ENCODE measurements around the gene CDH23. TPM values are rescaled to one million over a fixed set of nuclear protein-coding genes. Genes with fewer than 3 reads are reported as not detected.

The CDH23 gene
- total and polyA plus RNA-seq, 9 of the 15 experiments (the other 6 are each of a cell fraction or from before 2014, with no cell fraction given), result 0.18 to 1.2 (median 0.47) TPM

DNA sequence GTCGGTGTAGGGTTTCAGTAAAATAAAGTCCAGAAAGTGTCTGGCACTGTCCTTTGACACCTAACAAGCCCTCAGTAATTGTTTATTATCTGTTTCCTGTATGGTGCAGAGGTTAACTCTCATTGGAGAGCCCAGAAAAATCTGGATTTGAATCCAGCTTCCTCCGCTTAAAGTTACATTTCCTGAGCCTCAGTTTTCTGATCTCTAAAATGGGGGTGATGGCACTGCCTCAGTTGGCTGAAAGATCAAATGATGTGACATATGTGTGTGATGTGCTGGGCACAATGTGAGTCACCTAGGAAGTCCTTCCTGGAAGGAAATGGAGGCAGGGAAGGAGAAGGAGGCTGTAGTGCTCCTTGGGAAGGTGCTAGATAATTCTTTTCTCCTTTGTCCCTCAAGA, 14.7 kb upstream of the CDH23 start:
- H3K4me2 ChIP-seq (ENCODE audit: insufficient read depth, low read length), result no peak overlapping the region
- peaks cover 8 to 19% of the 10 kb centered on the region in 2 experiments for H3K4me1 ChIP-seq (replicated peaks in 1 of 2; ENCODE audit: control insufficient read depth in 2 of 2, insufficient read depth in 2 of 2, low read length in 2 of 2)
- DNase-seq (ENCODE audit: extremely low read depth in 1 of 4, low spot score in 3 of 4), result no peak
- intact Hi-C loops (cut with micrococcal nuclease) (loop anchor here (5.0 kb wide), 2 partner anchors 315 to 515 kb away; no protein-coding TSS in a partner anchor), in situ Hi-C loops (cut with MboI) (loop anchor here (10.0 kb wide), 2 partner anchors 323 to 433 kb away; no protein-coding TSS in a partner anchor)
- H3K79me2 ChIP-seq (ENCODE audit: control insufficient read depth, insufficient read depth, low read length), result no peaks in the 10 kb centered on the region
- H3K4me3 ChIP-seq, result no peak overlapping the region
- no peaks in the 10 kb centered on the region for H4K20me1 ChIP-seq (replicated peaks; ENCODE audit: control insufficient read depth, insufficient read depth, low read length)
- H3K9me1 ChIP-seq (ENCODE audit: control insufficient read depth, insufficient read depth, low read length), result no peaks in the 10 kb centered on the region
- no peak overlapping the region for H3K9ac ChIP-seq (ENCODE audit: insufficient read depth in 1 of 2, low read depth in 2 of 2, low read length in 2 of 2)
- no peak for ATAC-seq
- 25% methylated on average over 2 of the region's 2 CpGs for WGBS (ENCODE audit: insufficient coverage, low coverage, missing lambda C conversion rate)
- no TSS peak for BruUV-seq (replicated peaks)
- no peaks in the 10 kb centered on the region for H3K9me3 ChIP-seq (replicated peaks; ENCODE audit: control insufficient read depth, insufficient read depth, low read depth, low read length)
- H3K27me3 ChIP-seq (ENCODE audit: control insufficient read depth in 2 of 2, insufficient read depth in 2 of 2, low read length in 2 of 2), result no peaks in the 10 kb centered on the region
- no peak overlapping the region for H2AFZ ChIP-seq (ENCODE audit: low read depth, low read length)
- no peaks in the 10 kb centered on the region for H3K36me3 ChIP-seq (ENCODE audit: control insufficient read depth, insufficient read depth, low read length)
- FAIRE-seq, result no peak
- ChIA-PET CTCF (ENCODE audit: low intra/inter-chr PET ratio) (no interaction called here), POLR2A (interaction anchor here (1.0 to 1.5 kb wide), 4 partner anchors 9 to 18 kb away, joined by 3 to 5 read pairs (median 4); no protein-coding TSS in a partner anchor)
- H3K27ac ChIP-seq (ENCODE audit: extremely low read depth, low read depth, low read length), result no peak overlapping the region
- TF ChIP-seq NCOA1 (IDR thresholded peaks at IDR 0.05; ENCODE audit: low read depth) (no peak), CHD4 (IDR thresholded peaks at IDR 0.05; ENCODE audit: insufficient read depth, insufficient replicate concordance, low read depth, low read length, poor library complexity, severe bottlenecking) (peak; percentile 66), KLF10 (CRISPR knock-in tag; IDR thresholded peaks at IDR 0.05) (no peak), ZNF583 (CRISPR knock-in tag; IDR thresholded peaks at IDR 0.05) (no peak), JUN (IDR thresholded peaks at IDR 0.05; ENCODE audit: borderline replicate concordance, low read depth, low read length) (no peak), JUN (CRISPR knock-in tag; IDR thresholded peaks at IDR 0.05; ENCODE audit: borderline replicate concordance) (no peak), FOXA3 (CRISPR knock-in tag; conservative IDR thresholded peaks at IDR 0.05 in 1 of 2, IDR thresholded peaks at IDR 0.05 in 1 of 2) (no peak), SLC30A9 (CRISPR knock-in tag; IDR thresholded peaks at IDR 0.05) (no peak), ZFP30 (CRISPR knock-in tag; IDR thresholded peaks at IDR 0.05; ENCODE audit: borderline replicate concordance) (no peak), MAFG (tag; conservative IDR thresholded peaks at IDR 0.05) (no peak), GABPB1 (CRISPR knock-in tag; IDR thresholded peaks at IDR 0.05) (no peak), ZNF217 (CRISPR knock-in tag; IDR thresholded peaks at IDR 0.05) (no peak), GTF2E2 (tag; IDR thresholded peaks at IDR 0.05) (no peak), CBFA2T3 (IDR thresholded peaks at IDR 0.05) (no peak), KDM1A (IDR thresholded peaks at IDR 0.05) (peak in 1 of 2 experiments; percentile 43; a peak in 3 of 4 replicates), RBM25 (IDR thresholded peaks at IDR 0.05; ENCODE audit: low read depth, low read length, severe bottlenecking) (peak; percentile 71), ETS1 (conservative IDR thresholded peaks at IDR 0.05; ENCODE audit: control insufficient read depth, low read depth, low read length) (no peak), ZHX1 (conservative IDR thresholded peaks at IDR 0.05; ENCODE audit: low read length) (no peak), RHOXF2B (CRISPR knock-in tag; conservative IDR thresholded peaks at IDR 0.05) (no peak)
- TF ChIP-seq, protein P1, sequence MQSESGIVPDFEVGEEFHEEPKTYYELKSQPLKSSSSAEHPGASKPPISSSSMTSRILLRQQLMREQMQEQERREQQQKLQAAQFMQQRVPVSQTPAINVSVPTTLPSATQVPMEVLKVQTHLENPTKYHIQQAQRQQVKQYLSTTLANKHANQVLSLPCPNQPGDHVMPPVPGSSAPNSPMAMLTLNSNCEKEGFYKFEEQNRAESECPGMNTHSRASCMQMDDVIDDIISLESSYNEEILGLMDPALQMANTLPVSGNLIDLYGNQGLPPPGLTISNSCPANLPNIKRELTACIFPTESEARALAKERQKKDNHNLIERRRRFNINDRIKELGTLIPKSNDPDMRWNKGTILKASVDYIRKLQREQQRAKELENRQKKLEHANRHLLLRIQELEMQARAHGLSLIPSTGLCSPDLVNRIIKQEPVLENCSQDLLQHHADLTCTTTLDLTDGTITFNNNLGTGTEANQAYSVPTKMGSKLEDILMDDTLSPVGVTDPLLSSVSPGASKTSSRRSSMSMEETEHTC (IDR thresholded peaks at IDR 0.05), result no peak
